Measurements from ENCODE around the gene CRAMP1.

CRAMP1 gene

GRCh38 chr16:1634541-1634940 lies 22.4 kb downstream of the CRAMP1 start:
- TF ChIP-seq ZNF274 (IDR thresholded peaks at IDR 0.05; ENCODE audit: low read depth, low read length) = no peak
- no peak overlapping the region for H3K4me3 ChIP-seq (ENCODE audit: low read length)

DNA sequence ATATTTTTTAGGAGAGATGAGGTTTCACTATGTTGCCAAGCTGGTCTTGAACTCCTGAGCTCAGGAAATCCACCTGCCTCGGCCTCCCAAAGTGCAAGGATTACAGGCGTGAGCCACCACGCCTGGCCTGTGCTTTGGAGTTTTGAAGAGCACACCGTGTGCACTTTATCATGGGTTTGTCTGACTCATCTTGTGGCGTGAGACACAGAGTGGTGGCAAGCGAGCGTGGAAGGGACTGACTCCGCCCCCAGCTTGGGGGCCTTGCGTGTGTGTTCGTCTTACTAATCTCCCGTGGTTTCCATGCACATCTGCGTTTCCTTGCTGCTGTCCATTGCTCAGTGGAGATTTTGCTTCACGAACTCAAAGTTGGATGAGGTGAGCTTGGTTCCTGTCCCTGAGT lies 22.9 kb downstream of the CRAMP1 start:
- no peak overlapping the region for H3K4me3 ChIP-seq (ENCODE audit: low read length)
- TF ChIP-seq ZNF274 (IDR thresholded peaks at IDR 0.05; ENCODE audit: low read depth, low read length) = no peak

DNA sequence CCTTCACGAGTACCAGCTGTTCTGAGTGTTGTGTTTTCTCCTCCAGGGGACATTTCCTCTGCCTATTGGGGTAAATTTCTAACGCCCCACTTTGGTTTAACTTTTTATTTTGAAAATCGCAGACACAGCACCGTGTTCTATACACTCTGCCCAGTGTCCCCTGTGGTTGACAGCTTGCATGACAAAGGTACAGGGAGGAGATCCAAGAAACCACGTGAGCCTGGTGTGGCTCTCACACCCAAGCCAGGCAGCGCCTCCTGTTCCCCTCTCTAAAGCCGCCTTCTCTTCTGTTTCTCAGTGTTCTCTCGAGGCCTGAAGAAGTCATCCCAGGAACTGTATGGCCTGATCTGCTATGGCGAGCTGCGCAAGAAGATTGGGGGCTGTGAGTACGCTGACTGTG lies 25.4 kb downstream of the CRAMP1 start:
- H3K4me3 ChIP-seq (ENCODE audit: low read length) = no peak overlapping the region
- TF ChIP-seq ZNF274 (IDR thresholded peaks at IDR 0.05; ENCODE audit: low read depth, low read length) = no peak

GRCh38 chr16:1638757-1639156 lies 26.6 kb downstream of the CRAMP1 start:
- H3K4me3 ChIP-seq (ENCODE audit: low read length) = no peak overlapping the region
- TF ChIP-seq ZNF274 (IDR thresholded peaks at IDR 0.05; ENCODE audit: low read depth, low read length) = no peak

DNA sequence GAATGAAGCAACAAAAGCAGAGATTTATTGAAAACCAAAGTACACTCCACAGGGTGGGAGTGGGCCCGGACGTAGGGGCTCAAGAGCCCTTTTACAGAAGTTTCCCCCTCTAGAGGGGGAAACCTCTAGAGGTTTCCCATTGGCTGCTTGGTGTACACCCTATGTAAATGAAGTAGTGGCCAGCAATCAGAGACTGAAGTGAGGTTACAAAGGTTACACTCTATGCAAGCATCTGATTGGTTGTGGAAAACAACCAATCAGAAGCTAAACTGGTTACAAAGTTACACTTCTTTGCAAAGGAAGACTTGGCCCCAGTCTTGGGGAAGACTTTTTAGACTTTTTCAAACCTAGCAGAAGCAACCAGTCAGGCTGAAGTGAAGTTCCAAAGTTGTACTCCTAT lies 27.1 kb downstream of the CRAMP1 start:
- no peak overlapping the region for H3K4me3 ChIP-seq (ENCODE audit: low read length)
- TF ChIP-seq ZNF274 (IDR thresholded peaks at IDR 0.05; ENCODE audit: low read depth, low read length) = no peak

GRCh38 chr16:1639860-1640259 lies 27.7 kb downstream of the CRAMP1 start:
- TF ChIP-seq ZNF274 (IDR thresholded peaks at IDR 0.05; ENCODE audit: low read depth, low read length) = no peak
- no peak overlapping the region for H3K4me3 ChIP-seq (ENCODE audit: low read length)

GRCh38 chr16:1640261-1640941 lies 28.2 kb downstream of the CRAMP1 start:
- TF ChIP-seq ZNF274 (IDR thresholded peaks at IDR 0.05; ENCODE audit: low read depth, low read length) = no peak
- H3K4me3 ChIP-seq (ENCODE audit: low read length) = no peak overlapping the region

DNA sequence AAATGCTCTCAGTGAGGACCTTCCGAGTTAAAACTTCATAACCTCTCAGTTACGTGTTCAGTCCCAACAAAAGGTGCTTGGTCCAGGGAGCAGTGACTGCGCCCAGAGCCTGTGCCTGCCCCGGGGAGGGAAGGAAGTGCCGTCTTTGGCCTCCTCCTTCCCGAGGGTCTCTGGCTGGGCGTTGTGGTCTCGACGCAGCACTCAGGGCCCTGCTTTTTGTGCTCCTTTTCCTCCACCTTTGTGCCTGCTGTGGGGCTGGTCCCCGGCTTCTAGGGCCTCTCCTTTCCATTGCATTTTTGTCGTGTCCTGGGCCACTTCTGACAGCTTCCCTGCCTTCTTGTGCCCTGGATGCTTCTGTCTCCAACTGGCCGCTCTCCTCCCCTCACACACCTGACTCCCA lies 29.1 kb downstream of the CRAMP1 start:
- no peak overlapping the region for H3K4me3 ChIP-seq (ENCODE audit: low read length)
- no peak for TF ChIP-seq ZNF274 (IDR thresholded peaks at IDR 0.05; ENCODE audit: low read depth, low read length)

DNA sequence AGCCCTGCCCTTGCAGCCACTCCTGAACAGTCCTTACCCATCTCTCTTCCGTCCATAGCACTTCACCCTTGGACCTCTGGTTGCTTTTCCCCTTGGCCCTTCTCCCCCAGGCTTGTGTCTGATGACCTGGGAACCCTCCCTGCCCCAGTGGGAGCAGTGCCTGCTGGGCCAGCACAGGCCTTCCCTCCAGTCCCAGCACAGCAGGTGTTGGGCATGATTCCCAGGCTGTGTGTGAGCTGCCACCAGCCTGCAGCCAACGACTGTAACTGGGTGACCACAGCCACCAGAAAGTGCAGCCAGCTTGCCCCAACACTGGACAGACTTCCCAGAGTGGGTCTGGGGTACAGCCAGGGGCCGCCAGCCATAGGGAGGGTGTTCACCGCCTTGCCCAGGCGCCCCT lies 30.0 kb downstream of the CRAMP1 start:
- no peak overlapping the region for H3K4me3 ChIP-seq (ENCODE audit: low read length)
- no peak for TF ChIP-seq ZNF274 (IDR thresholded peaks at IDR 0.05; ENCODE audit: low read depth, low read length)

GRCh38 chr16:1642753-1643152 lies 30.6 kb downstream of the CRAMP1 start:
- no peak for TF ChIP-seq ZNF274 (IDR thresholded peaks at IDR 0.05; ENCODE audit: low read depth, low read length)
- no peak overlapping the region for H3K4me3 ChIP-seq (ENCODE audit: low read length)

DNA sequence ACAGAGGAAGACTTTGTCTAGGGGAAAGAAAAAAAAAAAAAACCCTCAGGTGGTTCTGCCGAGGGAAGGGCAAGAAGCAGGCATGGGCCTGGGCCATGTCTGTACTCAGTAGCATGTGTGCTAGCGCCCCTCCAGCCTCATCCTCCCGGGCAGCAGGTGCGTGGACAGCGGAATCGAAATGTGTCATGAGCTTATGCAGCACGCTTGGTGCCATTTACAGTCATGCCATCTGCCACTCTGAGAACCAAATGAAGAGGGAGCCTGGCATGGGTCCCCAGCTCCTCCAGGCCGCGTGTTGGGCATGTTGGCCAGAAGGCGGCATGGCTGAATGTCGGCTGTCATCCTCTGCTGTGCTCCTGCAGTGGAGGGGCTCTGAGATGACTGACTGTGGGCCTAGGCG lies 31.4 kb downstream of the CRAMP1 start:
- no peak overlapping the region for H3K4me3 ChIP-seq (ENCODE audit: low read length)
- TF ChIP-seq ZNF274 (IDR thresholded peaks at IDR 0.05; ENCODE audit: low read depth, low read length) = no peak

- no peak for TF ChIP-seq ZNF274 (IDR thresholded peaks at IDR 0.05; ENCODE audit: low read depth, low read length)
- H3K4me3 ChIP-seq (ENCODE audit: low read length) = no peak overlapping the region
These were observed 33.9 kb downstream of the CRAMP1 start for GRCh38 chr16:1645914-1646525.

- TF ChIP-seq ZNF274 (IDR thresholded peaks at IDR 0.05; ENCODE audit: low read depth, low read length) = no peak
- H3K4me3 ChIP-seq (ENCODE audit: low read length) = no peak overlapping the region
These were observed 35.7 kb downstream of the CRAMP1 start for GRCh38 chr16:1647856-1648255.

DNA sequence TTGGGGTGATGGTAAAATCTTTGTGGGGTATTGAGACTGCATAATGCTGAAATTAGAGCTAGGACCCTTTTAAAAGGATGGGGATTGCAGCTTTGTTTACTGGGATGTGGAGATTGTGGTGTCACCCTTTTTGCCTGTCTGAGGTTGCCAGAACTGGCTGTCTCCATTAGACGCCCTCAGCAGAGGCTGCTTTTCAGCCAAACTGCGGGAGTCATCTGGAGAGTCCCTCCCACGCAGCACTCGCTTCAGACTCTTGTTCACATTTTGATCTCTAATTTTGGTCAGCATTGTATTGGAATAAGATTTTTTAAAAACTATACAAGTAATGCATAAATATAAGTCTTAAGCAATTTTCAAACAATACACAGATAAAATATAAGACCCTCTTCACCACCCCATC lies 38.0 kb downstream of the CRAMP1 start:
- no peak overlapping the region for H3K4me3 ChIP-seq (ENCODE audit: low read length)
- no peak for TF ChIP-seq ZNF274 (IDR thresholded peaks at IDR 0.05; ENCODE audit: low read depth, low read length)

- no peak for TF ChIP-seq ZNF274 (IDR thresholded peaks at IDR 0.05; ENCODE audit: low read depth, low read length)
- H3K4me3 ChIP-seq (ENCODE audit: low read length) = no peak overlapping the region
These were observed 39.2 kb downstream of the CRAMP1 start for GRCh38 chr16:1651094-1651973.
